H9 (cell line): ENCODE data around the gene RERE. TPM values are rescaled to one million over a fixed set of nuclear protein-coding genes. Genes with fewer than 3 reads are reported as not detected.

Experiments used
- DNase-seq: peaks from one replicate; pipeline ENCODE4 v3.0.0-alpha.2; 2017
- H2AFZ ChIP-seq: one replicate; pipeline ENCODE4 v1.6.1; 2013; ENCODE audit warnings: mild to moderate bottlenecking, low read length, control low read depth, moderate library complexity
- H2AK5ac ChIP-seq: 2 replicates; pipeline ENCODE4 v1.6.1; 2013; ENCODE audit warnings: low read length, control low read depth, mixed read lengths; ENCODE audit not compliant: insufficient read length
- H2BK120ac ChIP-seq: one replicate; pipeline ENCODE4 v1.6.1; 2013; ENCODE audit warnings: low read depth, mild to moderate bottlenecking, low read length, control low read depth, inconsistent platforms; ENCODE audit not compliant: poor library complexity, severe bottlenecking
- H2BK12ac ChIP-seq: 2 replicates; pipeline ENCODE4 v1.6.1; 2013; ENCODE audit warnings: low read length, control low read depth, mixed read lengths, low read depth; ENCODE audit not compliant: insufficient read length
- H2BK15ac ChIP-seq: 2 replicates; pipeline ENCODE4 v1.6.1; 2013; ENCODE audit warnings: low read depth, low read length, control low read depth
- H2BK20ac ChIP-seq: one replicate; pipeline ENCODE4 v1.6.1; 2013; ENCODE audit warnings: low read depth, mild to moderate bottlenecking, low read length, control low read depth, inconsistent platforms; ENCODE audit not compliant: poor library complexity, severe bottlenecking
- H2BK5ac ChIP-seq: 2 replicates; pipeline ENCODE4 v1.6.1; 2013; ENCODE audit warnings: low read length, control low read depth, mixed read lengths; ENCODE audit not compliant: insufficient read length
- H3K14ac ChIP-seq: 2 replicates; pipeline ENCODE4 v1.6.1; 2013; ENCODE audit warnings: low read length, control low read depth; ENCODE audit not compliant: insufficient read depth
- H3K18ac ChIP-seq: 2 replicates; pipeline ENCODE4 v1.6.1; 2013; ENCODE audit warnings: low read depth, mild to moderate bottlenecking, mixed read lengths, low read length, control low read depth; ENCODE audit not compliant: insufficient read length
- H3K23ac ChIP-seq: 2 replicates; pipeline ENCODE4 v1.6.1; 2013; ENCODE audit warnings: low read length, control low read depth, mixed read lengths, low read depth; ENCODE audit not compliant: insufficient read length
- H3K23me2 ChIP-seq: 2 replicates; pipeline ENCODE4 v1.6.1; 2013; ENCODE audit warnings: low read depth, mild to moderate bottlenecking, mixed read lengths, low read length, control low read depth; ENCODE audit not compliant: insufficient read length, poor library complexity, severe bottlenecking
- H3K27ac ChIP-seq: 2 replicates; pipeline ENCODE4 v1.5.1; 2013; ENCODE audit warnings: low read length, control low read depth, mixed read lengths, low read depth; ENCODE audit not compliant: insufficient read length
- H3K27me3 ChIP-seq: 2 replicates; pipeline ENCODE4 v1.6.1; 2013; ENCODE audit warnings: low read length, control low read depth, inconsistent platforms; ENCODE audit not compliant: insufficient read depth
- H3K4ac ChIP-seq: 2 replicates; pipeline ENCODE4 v1.6.1; 2013; ENCODE audit warnings: low read depth, mild to moderate bottlenecking, control low read depth, inconsistent platforms, low read length, moderate library complexity
- H3K4me1 ChIP-seq: 2 replicates; pipeline ENCODE4 v1.6.1; 2013; ENCODE audit warnings: low read length, control low read depth, inconsistent platforms; ENCODE audit not compliant: insufficient read depth
- H3K4me2 ChIP-seq: 2 replicates; pipeline ENCODE4 v1.6.1; 2013; ENCODE audit warnings: low read length, control low read depth, mixed read lengths; ENCODE audit not compliant: insufficient read length, insufficient read depth
- H3K56ac ChIP-seq: 2 replicates; pipeline ENCODE4 v1.6.1; 2013; ENCODE audit warnings: low read depth, mild to moderate bottlenecking, mixed read lengths, low read length, control low read depth; ENCODE audit not compliant: insufficient read length
- H3K79me1 ChIP-seq: 2 replicates; pipeline ENCODE4 v1.6.1; 2013; ENCODE audit warnings: low read depth, mild to moderate bottlenecking, moderate library complexity, low read length, control low read depth, inconsistent platforms; ENCODE audit not compliant: insufficient read depth, poor library complexity, severe bottlenecking
- H3K79me2 ChIP-seq: 2 replicates; pipeline ENCODE4 v1.6.1; 2013; ENCODE audit warnings: low read length, control low read depth, inconsistent platforms; ENCODE audit not compliant: insufficient read depth
- H3K9ac ChIP-seq: 2 replicates; pipeline ENCODE4 v1.6.1; 2013; ENCODE audit warnings: low read length, control low read depth, mixed read lengths; ENCODE audit not compliant: insufficient read length; ENCODE audit errors: extremely low read depth
- H3K9me3 ChIP-seq: one replicate; pipeline ENCODE4 v1.6.1; 2013; ENCODE audit warnings: low read depth, low read length, inconsistent platforms; ENCODE audit not compliant: control insufficient read depth
- H3T11ph ChIP-seq: one replicate; pipeline ENCODE4 v1.6.1; 2013; ENCODE audit warnings: mild to moderate bottlenecking, low read length, control low read depth, inconsistent platforms
- H4K20me1 ChIP-seq: one replicate; pipeline ENCODE4 v1.6.1; 2013; ENCODE audit not compliant: control insufficient read depth, insufficient read length, insufficient read depth
- H4K5ac ChIP-seq: 2 replicates; pipeline ENCODE4 v1.6.1; 2013; ENCODE audit warnings: low read depth, mild to moderate bottlenecking, mixed read lengths, low read length, control low read depth; ENCODE audit not compliant: insufficient read length
- H4K8ac ChIP-seq: replicated peaks from 2 replicates; pipeline ENCODE4 v1.6.1; 2013; ENCODE audit warnings: low read length, control low read depth, mixed read lengths, low read depth; ENCODE audit not compliant: insufficient read length
- H4K91ac ChIP-seq: 2 replicates; pipeline ENCODE4 v1.6.1; 2013; ENCODE audit warnings: low read depth, mild to moderate bottlenecking, moderate library complexity, mixed read lengths, low read length, control low read depth; ENCODE audit not compliant: insufficient read length
- H3K27ac Mint-ChIP-seq, 3 experiments: 2 replicates in 2 of 3; 3 replicates in 1 of 3; pipeline ENCODE4 v1.8.0; 2020 to 2021; ENCODE audit warnings: mixed read lengths in 3 of 3, mild to moderate bottlenecking in 1 of 3, moderate library complexity in 1 of 3
- H3K27me3 Mint-ChIP-seq: 2 replicates; pipeline ENCODE4 v1.8.0; 2021; ENCODE audit warnings: low read depth, mild to moderate bottlenecking, moderate library complexity, mixed read lengths
- H3K36me3 Mint-ChIP-seq, 3 experiments: 2 replicates in 2 of 3; 3 replicates in 1 of 3; pipeline ENCODE4 v1.8.0; 2020 to 2021; ENCODE audit warnings: low read depth in 3 of 3, mixed read lengths in 3 of 3; ENCODE audit not compliant: insufficient read depth in 1 of 3
- H3K4me1 Mint-ChIP-seq, 2 experiments: 2 replicates each; pipeline ENCODE4 v1.8.0; 2020; ENCODE audit warnings: mixed read lengths in 2 of 2
- H3K4me3 Mint-ChIP-seq, 2 experiments: 2 replicates in 1 of 2; 3 replicates in 1 of 2; pipeline ENCODE4 v1.8.0; 2020 to 2021; ENCODE audit warnings: mild to moderate bottlenecking in 2 of 2, mixed read lengths in 2 of 2, moderate library complexity in 1 of 2
- H3K9me3 Mint-ChIP-seq, 2 experiments: 2 replicates in 1 of 2; 3 replicates in 1 of 2; pipeline ENCODE4 v1.8.0; 2020; ENCODE audit warnings: mild to moderate bottlenecking in 2 of 2, mixed read lengths in 2 of 2, moderate library complexity in 1 of 2
- WGBS: extraction: QIAGEN DNeasy Blood & Tissue Kit; methylation state at CpG from one replicate; pipeline ENCODE4 v1.1.7; 2013; ENCODE audit warnings: missing lambda C conversion rate, low lambda C conversion rate, mixed read lengths; ENCODE audit not compliant: insufficient read length; ENCODE audit errors: extremely low coverage; 5-methylcytosine and 5-hydroxymethylcytosine counted together
- total RNA-seq: library from RNA; stranded (reverse); gene quantifications from 2 replicates; pipeline ENCODE4 v1.2.1, GENCODE V29; 2021
- TF ChIP-seq, protein P1 (sequence below): fragments of 200-600 bp; sonication (generic); conservative IDR thresholded peaks from 3 replicates; pipeline ENCODE4 v1.8.0; 2021; ENCODE audit warnings: antibody characterized with exemption, mild to moderate bottlenecking

The RERE gene
- total RNA-seq, 1 experiment from 2014 or later: 103 TPM

DNA sequence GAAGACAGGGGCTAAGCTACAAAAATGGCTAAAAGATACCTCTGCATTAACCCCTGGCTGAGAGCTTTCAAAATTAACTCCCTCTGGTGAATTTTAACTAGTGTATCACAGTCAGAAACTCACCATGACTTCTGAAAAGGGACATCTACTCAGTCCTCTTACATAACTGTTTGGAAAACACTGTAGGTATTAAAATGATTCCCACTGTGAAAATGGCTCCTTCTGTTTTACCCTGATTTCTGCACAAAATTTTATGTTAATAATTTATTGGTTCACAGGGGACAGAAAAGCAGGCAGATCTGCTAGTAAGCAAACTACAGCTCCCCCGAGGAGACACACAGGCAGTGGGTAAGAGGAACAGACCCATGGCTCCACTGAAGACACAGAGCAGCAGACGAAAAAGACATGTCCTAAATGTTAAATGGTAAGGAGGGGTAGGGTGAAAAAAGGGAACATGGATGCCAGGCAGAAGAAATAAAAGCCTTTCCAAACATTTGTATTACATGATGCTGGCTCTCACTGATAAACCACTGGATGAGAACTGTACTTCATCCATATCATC, 387.8 kb downstream of the RERE start:
- DNase-seq: no peak
- Histone ChIP-seq H2BK5ac (no peak overlapping the region), H4K8ac (no peak overlapping the region), H2BK20ac (no peak overlapping the region), H3K23me2 (no peaks in the 10 kb centered on the region), H3K79me2 (no peaks in the 10 kb centered on the region; the same call in 1 of the 2 replicates), H3K9me3 (no peaks in the 10 kb centered on the region), H2BK120ac (no peak overlapping the region), H3K9ac (no peak overlapping the region), H2BK12ac (no peak overlapping the region), H3K18ac (no peak overlapping the region), H3K4me1 (peaks cover 2% of the 10 kb centered on the region; the same call in 1 of the 2 replicates), H3T11ph (no peak overlapping the region), H3K4me2 (no peak overlapping the region), H4K5ac (no peak overlapping the region), H3K27me3 (no peaks in the 10 kb centered on the region), H3K27ac (no peak overlapping the region), H4K91ac (no peak overlapping the region), H2BK15ac (no peak overlapping the region), H2AFZ (no peak overlapping the region), H2AK5ac (no peak overlapping the region), H3K56ac (no peak overlapping the region), H3K23ac (no peak overlapping the region), H3K14ac (no peak overlapping the region), H4K20me1 (no peaks in the 10 kb centered on the region), H3K79me1 (peaks cover 3% of the 10 kb centered on the region), H3K4ac (no peak overlapping the region)
- H3K36me3 Mint-ChIP-seq: peaks cover 0 to 3% (median 0%) of the 10 kb centered on the region in 3 experiments; a peak in 3 of 7 replicates
- no peak overlapping the region for H3K4me3 Mint-ChIP-seq
- TF ChIP-seq, protein P1, sequence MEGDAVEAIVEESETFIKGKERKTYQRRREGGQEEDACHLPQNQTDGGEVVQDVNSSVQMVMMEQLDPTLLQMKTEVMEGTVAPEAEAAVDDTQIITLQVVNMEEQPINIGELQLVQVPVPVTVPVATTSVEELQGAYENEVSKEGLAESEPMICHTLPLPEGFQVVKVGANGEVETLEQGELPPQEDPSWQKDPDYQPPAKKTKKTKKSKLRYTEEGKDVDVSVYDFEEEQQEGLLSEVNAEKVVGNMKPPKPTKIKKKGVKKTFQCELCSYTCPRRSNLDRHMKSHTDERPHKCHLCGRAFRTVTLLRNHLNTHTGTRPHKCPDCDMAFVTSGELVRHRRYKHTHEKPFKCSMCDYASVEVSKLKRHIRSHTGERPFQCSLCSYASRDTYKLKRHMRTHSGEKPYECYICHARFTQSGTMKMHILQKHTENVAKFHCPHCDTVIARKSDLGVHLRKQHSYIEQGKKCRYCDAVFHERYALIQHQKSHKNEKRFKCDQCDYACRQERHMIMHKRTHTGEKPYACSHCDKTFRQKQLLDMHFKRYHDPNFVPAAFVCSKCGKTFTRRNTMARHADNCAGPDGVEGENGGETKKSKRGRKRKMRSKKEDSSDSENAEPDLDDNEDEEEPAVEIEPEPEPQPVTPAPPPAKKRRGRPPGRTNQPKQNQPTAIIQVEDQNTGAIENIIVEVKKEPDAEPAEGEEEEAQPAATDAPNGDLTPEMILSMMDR: no peak
- H3K9me3 Mint-ChIP-seq: no peaks in the 10 kb centered on the region
- H3K27me3 Mint-ChIP-seq: no peaks in the 10 kb centered on the region
- no CpG with 5 or more reads among the region's 2 CpGs for WGBS
- H3K4me1 Mint-ChIP-seq: peaks cover 39 to 51% of the 10 kb centered on the region in 2 experiments
- H3K27ac Mint-ChIP-seq: no peak overlapping the region
